Large intestine (tissue), 3 donors: ENCODE results near the gene LENG9. TPM values are rescaled to one million over a fixed set of nuclear protein-coding genes. Genes with fewer than 3 reads are reported as not detected.

Source experiments
- DNase-seq, 2 donors: peaks; one replicate each; pipeline versions ENCODE4 v3.0.0 to v3.0.0-alpha.2; 2013
- H3K27ac ChIP-seq: one replicate; pipeline ENCODE4 v1.5.1; 2013; ENCODE audit warnings: low read length
- H3K27me3 ChIP-seq: 2 replicates; pipeline ENCODE4 v1.6.1; 2013; ENCODE audit warnings: low read length; ENCODE audit not compliant: control insufficient read depth, insufficient read depth
- H3K36me3 ChIP-seq: 2 replicates; pipeline ENCODE4 v1.6.1; 2013; ENCODE audit warnings: low read length; ENCODE audit not compliant: control insufficient read depth, insufficient read depth
- H3K4me1 ChIP-seq: one replicate; pipeline ENCODE4 v1.6.1; 2013; ENCODE audit warnings: low read length; ENCODE audit not compliant: control insufficient read depth, insufficient read depth
- H3K4me3 ChIP-seq: one replicate; pipeline ENCODE4 v1.5.1; 2013; ENCODE audit warnings: low read length
- H3K9me3 ChIP-seq: one replicate; pipeline ENCODE4 v1.6.1; 2013; ENCODE audit warnings: mild to moderate bottlenecking, low read depth, low read length, moderate library complexity; ENCODE audit not compliant: control insufficient read depth
- WGBS: methylation state at CpG from one replicate; pipeline ENCODE4 v1.1.5; 2013; ENCODE audit warnings: low lambda C conversion rate; ENCODE audit not compliant: insufficient coverage; 5-methylcytosine and 5-hydroxymethylcytosine counted together
- polyA plus RNA-seq: library from polyadenylated mRNA; unstranded; fragments of 120-200 nt; gene quantifications from one replicate; pipeline ENCODE4 v1.2.1, GENCODE V29; 2013

LENG9 gene
- polyA plus RNA-seq, 1 donor: 9.2 TPM

DNA sequence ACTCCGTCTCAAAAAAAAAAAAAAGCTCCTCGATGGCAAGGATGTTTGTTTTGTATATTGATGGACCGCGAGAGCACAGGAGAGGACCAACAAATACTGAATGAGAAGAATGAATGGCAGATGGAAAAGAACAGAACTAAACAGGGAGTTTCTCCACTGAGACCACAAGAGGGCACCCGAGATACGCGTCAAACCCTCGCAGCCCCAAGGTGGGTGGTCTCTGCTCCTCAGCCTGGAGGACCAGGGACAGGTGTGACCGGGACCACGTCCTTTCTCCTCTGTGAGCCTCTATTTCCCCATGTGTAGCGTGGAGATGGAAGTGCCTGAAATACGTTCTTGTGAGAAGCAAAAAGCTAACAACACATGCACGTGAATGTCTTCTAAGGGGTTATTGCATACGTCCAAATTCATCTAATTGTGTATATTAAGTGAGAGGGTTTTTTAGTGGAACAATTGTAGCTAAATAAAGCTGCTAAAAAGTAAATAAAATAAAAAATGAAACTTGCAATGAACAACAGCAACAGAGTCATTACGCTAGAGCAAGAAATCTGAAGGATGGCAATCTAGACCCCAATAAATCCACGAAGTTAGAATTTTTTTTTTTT lies 17.9 kb upstream of the LENG9 start:
- Histone ChIP-seq H3K4me1 (peaks cover 3% of the 10 kb centered on the region), H3K27ac (no peak overlapping the region), H3K27me3 (no peaks in the 10 kb centered on the region), H3K36me3 (no peaks in the 10 kb centered on the region), H3K4me3 (no peak overlapping the region), H3K9me3 (no peaks in the 10 kb centered on the region)
- peak in 1 of 2 donors; percentile 37 for DNase-seq
- 38% methylated on average over 1 of the region's 16 CpGs for WGBS

- WGBS: 100% methylated on average over 2 of the region's 2 CpGs
- no peak for DNase-seq
- Histone ChIP-seq H3K4me1 (peaks cover 3% of the 10 kb centered on the region), H3K36me3 (no peaks in the 10 kb centered on the region), H3K9me3 (no peaks in the 10 kb centered on the region), H3K4me3 (no peak overlapping the region), H3K27ac (no peak overlapping the region), H3K27me3 (no peaks in the 10 kb centered on the region)
These were observed 16.5 kb upstream of the LENG9 start for GRCh38 chr19:54480051-54480450.

GRCh38 chr19:54478677-54479266 lies 15.2 kb upstream of the LENG9 start:
- Histone ChIP-seq H3K27me3 (no peaks in the 10 kb centered on the region), H3K4me3 (no peak overlapping the region), H3K27ac (no peak overlapping the region), H3K4me1 (peaks cover 7% of the 10 kb centered on the region), H3K9me3 (no peaks in the 10 kb centered on the region), H3K36me3 (no peaks in the 10 kb centered on the region)
- no CpG with 5 or more reads among the region's 10 CpGs for WGBS
- peak in 1 of 2 donors; percentile 46 for DNase-seq

GRCh38 chr19:54477650-54478049 lies 14.1 kb upstream of the LENG9 start:
- peak in 1 of 2 donors; percentile 62 for DNase-seq
- no peaks in the 10 kb centered on the region for H3K36me3 ChIP-seq
- no CpG with 5 or more reads among the region's 3 CpGs for WGBS
- no peaks in the 10 kb centered on the region for H3K9me3 ChIP-seq
- H3K27ac ChIP-seq: peak overlapping the region; percentile 32
- H3K27me3 ChIP-seq: no peaks in the 10 kb centered on the region
- H3K4me1 ChIP-seq: peaks cover 11% of the 10 kb centered on the region
- H3K4me3 ChIP-seq: no peak overlapping the region

GRCh38 chr19:54475706-54476105 lies 12.1 kb upstream of the LENG9 start:
- no CpG with 5 or more reads among the region's 11 CpGs for WGBS
- H3K36me3 ChIP-seq: no peaks in the 10 kb centered on the region
- peaks cover 4% of the 10 kb centered on the region for H3K9me3 ChIP-seq
- H3K4me3 ChIP-seq: no peak overlapping the region
- H3K4me1 ChIP-seq: peaks cover 11% of the 10 kb centered on the region
- H3K27ac ChIP-seq: no peak overlapping the region
- peaks cover 2% of the 10 kb centered on the region for H3K27me3 ChIP-seq
- no peak for DNase-seq

DNA sequence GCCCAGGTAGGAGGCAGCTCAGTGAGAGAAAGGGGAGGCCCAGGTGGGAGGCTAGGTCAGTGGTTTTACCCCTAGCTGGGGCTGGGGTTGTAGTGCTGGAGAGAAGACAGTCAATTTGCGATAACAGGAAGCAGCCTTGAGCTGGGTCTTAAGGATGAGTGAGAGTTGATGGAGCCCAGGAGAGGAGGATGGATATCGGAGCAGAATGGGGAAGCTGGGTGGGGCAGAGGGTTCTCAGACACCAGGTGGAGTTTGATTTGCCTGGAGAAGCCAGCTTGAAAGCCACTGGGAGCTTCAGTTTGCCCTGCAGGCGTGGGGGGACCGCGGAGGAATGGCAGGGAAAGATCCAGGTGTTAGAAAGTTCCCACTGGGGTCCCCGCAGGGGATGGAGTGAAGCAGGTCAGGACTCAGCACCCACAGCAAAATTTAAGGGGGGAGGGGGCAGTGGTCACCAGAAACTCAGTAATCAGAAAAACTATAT lies 10.4 kb upstream of the LENG9 start:
- no CpG with 5 or more reads among the region's 6 CpGs for WGBS
- Histone ChIP-seq H3K4me3 (peak overlapping the region; percentile 77), H3K4me1 (peaks cover 27% of the 10 kb centered on the region)

DNA sequence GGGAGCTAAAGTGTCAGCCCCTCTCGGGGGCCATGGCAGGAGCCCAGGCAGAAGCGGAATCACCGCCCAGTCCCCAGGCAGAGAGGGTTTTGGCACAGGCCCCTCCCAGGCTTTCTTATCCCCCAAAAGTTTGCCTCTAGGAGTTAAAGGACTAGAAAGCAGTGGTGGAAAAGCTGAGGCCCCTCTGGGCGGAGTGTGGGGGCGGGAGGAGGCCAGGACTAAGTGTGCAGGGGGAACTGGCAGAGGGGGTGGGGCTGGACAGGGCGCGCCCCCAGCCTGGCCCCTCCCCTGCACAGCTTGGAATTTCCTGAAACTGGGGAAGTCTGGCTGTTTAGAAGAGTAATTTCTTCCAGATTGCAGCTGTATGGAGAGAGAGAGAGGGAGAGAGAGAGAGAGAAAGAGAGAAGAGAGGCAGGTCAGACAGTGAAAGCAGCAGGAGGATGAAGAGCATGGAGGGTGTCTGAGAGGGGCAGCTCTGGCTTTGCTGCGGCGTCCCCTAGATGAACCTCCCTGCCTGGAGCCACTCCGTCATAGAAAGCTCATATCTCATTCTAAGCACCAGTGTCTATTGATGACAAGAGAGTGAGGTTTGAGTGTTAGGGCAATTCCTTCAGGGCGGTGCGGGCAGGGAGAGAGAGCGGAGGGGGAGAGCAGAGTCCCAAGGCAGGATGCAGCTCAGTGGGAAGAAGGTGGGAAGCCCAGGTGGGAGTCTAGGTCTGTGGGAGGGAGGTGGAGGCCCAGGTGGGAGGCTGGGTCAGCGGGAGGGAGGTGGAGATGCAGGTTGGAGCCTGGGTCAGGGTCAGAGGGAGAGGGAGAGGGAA lies 9.7 kb upstream of the LENG9 start, which contains the start of gene CDC42EP5:
CDC42EP5 (minus strand) TSS at position 226 of the 821 bp plus-strand sequence. CDS start 7,749 bp downstream, outside the sequence.
- H3K36me3 ChIP-seq: peaks cover 4% of the 10 kb centered on the region
- peak within 1 kb of the TSS; percentile 98 for H3K27ac ChIP-seq
- peaks cover 34% of the 10 kb centered on the region for H3K4me1 ChIP-seq
- WGBS: no CpG with 5 or more reads among the region's 14 CpGs
- H3K9me3 ChIP-seq: peaks cover 4% of the 10 kb centered on the region
- peak within 1 kb of the TSS; percentile 77 for H3K4me3 ChIP-seq
- H3K27me3 ChIP-seq: peaks cover 2% of the 10 kb centered on the region
- DNase-seq: peak; percentile 86 to 96

More for the DNA sequence above, 10.4 kb upstream of the LENG9 start:
- DNase-seq: no peak
- Histone ChIP-seq H3K36me3 (peaks cover 4% of the 10 kb centered on the region), H3K9me3 (peaks cover 4% of the 10 kb centered on the region), H3K27ac (peak overlapping the region; percentile 98), H3K27me3 (peaks cover 2% of the 10 kb centered on the region)

- Histone ChIP-seq H3K27me3 (peaks cover 2% of the 10 kb centered on the region), H3K27ac (peak overlapping the region; percentile 98), H3K4me1 (peaks cover 44% of the 10 kb centered on the region), H3K9me3 (peaks cover 4% of the 10 kb centered on the region), H3K36me3 (peaks cover 7% of the 10 kb centered on the region), H3K4me3 (peak overlapping the region; percentile 82)
- WGBS: 0% methylated on average over 1 of the region's 60 CpGs
- DNase-seq: peak in 1 of 2 donors; percentile 71
These were observed 7.6 kb upstream of the LENG9 start for GRCh38 chr19:54470991-54471782.

- no peak for DNase-seq
- Histone ChIP-seq H3K9me3 (peaks cover 9% of the 10 kb centered on the region), H3K4me3 (peak overlapping the region; percentile 82), H3K36me3 (peaks cover 15% of the 10 kb centered on the region), H3K4me1 (peaks cover 52% of the 10 kb centered on the region), H3K27me3 (peaks cover 2% of the 10 kb centered on the region), H3K27ac (peak overlapping the region; percentile 98)
- 66% methylated on average over 3 of the region's 10 CpGs for WGBS
These were observed 6.8 kb upstream of the LENG9 start for GRCh38 chr19:54470276-54470887.
